Activated CD8-positive, alpha-beta T cell treated with anti-CD3 and anti-CD28 coated beads, Interleukin-2, amount 10 ng/mL, durations not matched to agents 7 days and 5 days (primary cell): ENCODE results near the gene HIRA. TPM values are rescaled to one million over a fixed set of nuclear protein-coding genes. Genes with fewer than 3 reads are reported as not detected.
A peak's percentile ranks its signal among the peaks of the same experiment; 100 is the strongest.
"Not testable (repeated sequence)": the region's sequence is repeated elsewhere in the genome, so short reads cannot be mapped to it uniquely, and the experiment has no call there.

Source experiments
- ATAC-seq: fragments of 150-1000 bp; cut with Tn5 transposase; one replicate; pipeline ENCODE4 v1.10.0; 2021; ENCODE audit warnings: moderate library complexity
- CTCF ChIA-PET: fragments of 350-600 bp; sonication (Branson Sonifier 250); formaldehyde crosslinking; loops from one replicate; lab custom pipeline; 2021; ENCODE audit warnings: antibody characterized with exemption; lab: Charles Lee
- POLR2A ChIA-PET: fragments of 350-600 bp; sonication (Branson Sonifier 250); formaldehyde crosslinking; loops from one replicate; lab custom pipeline; 2021; ENCODE audit warnings: antibody characterized with exemption; lab: Charles Lee
- DNase-seq: peaks from one replicate; pipeline ENCODE4 v3.0.0-alpha.2; 2020
- H3K27ac Mint-ChIP-seq: one replicate; pipeline ENCODE4 v1.8.0; 2021; ENCODE audit warnings: mild to moderate bottlenecking, mixed read lengths
- H3K27me3 Mint-ChIP-seq: one replicate; pipeline ENCODE4 v1.8.0; 2021; ENCODE audit warnings: low read depth, mixed read lengths
- H3K36me3 Mint-ChIP-seq: one replicate; pipeline ENCODE4 v1.8.0; 2021; ENCODE audit warnings: low read depth, mixed read lengths
- H3K4me1 Mint-ChIP-seq: one replicate; pipeline ENCODE4 v1.8.0; 2021; ENCODE audit warnings: low read depth, mixed read lengths
- H3K4me3 Mint-ChIP-seq: one replicate; pipeline ENCODE4 v1.8.0; 2021; ENCODE audit warnings: mild to moderate bottlenecking, mixed read lengths
- H3K9me3 Mint-ChIP-seq: one replicate; pipeline ENCODE4 v1.8.0; 2022; ENCODE audit warnings: mixed read lengths; ENCODE audit not compliant: insufficient read depth
- total RNA-seq, 2 experiments: library from RNA; stranded (reverse); gene quantifications; one replicate each; pipeline ENCODE4 v1.2.3, GENCODE V29; 2021

HIRA gene
- total RNA-seq, 2 experiments from 2014 or later = 47.0 to 48.1 TPM

DNA sequence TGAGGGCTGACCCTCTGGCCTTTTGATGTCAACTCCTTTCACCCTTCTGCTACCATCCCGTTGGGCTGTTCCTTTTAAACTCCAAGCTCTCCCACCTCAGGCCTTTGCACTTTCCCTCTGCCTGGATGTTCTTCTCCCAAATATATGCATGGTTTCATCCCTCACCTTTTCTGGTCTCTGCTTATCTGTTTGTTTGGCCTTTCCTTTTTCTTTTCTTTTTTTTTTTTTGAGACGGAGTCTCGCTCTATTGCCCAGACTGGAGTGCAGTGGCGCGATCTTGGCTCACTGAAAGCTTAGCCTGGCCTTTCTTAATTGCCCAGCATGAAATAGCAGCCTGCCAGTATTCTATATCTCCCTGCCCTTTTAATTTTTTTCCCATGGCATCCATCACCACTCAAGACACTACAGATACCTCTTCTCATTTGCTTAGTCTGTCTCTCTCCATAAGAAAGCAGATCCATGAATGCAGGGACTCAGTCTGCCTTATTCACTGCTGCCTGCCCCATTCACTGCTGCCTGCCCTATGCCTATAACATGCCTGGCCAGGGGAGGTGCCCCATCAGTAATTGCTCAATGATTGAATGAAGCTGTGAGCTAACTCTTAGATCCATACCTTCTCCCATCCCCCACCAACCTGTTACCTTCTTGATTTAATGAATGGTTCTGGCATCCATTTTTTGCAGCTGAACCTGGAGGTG, 81.6 kb downstream of the HIRA start:
- no peak for DNase-seq
- Mint-ChIP-seq H3K4me1 (no peaks in the 10 kb centered on the region), H3K9me3 (no peaks in the 10 kb centered on the region), H3K4me3 (no peak overlapping the region), H3K27ac (no peak overlapping the region), H3K36me3 (peaks cover 55% of the 10 kb centered on the region), H3K27me3 (no peaks in the 10 kb centered on the region)
- ChIA-PET POLR2A (no interaction called here), CTCF (no interaction called here)
- no peak for ATAC-seq

DNA sequence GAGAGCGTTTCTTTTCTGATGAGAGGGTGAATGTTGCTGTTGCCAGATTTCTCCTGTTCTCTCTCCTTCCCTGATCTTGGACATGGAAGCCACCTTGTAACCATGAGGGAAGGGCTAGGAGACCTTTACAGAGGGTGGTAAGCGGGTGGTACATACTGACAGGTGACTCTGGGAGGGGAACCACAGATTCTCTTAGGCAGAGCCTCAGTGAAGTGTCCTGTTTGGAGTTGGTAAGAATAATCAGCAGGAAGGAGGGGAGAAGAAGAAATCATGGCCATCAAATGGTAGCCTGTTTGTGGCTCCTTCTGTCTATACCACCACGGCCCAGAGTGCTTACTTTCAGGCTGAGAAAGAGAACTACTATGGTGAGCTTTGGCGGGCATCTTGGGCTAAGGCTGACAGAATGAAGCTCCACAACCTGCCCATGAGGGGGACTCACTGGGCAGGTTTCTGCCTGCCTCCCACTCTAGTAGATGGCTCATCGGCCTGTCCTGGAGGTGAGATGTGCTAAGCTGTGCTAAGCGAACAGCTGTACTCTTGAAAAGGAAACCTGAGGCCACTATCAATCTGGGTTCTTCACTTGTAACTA, 84.8 kb downstream of the HIRA start:
- ATAC-seq = no peak
- ChIA-PET POLR2A (no interaction called here), CTCF (interaction anchor here (1.3 kb wide), 2 partner anchors 167 to 285 kb away, joined by 3 read pairs; no protein-coding TSS in a partner anchor)
- Mint-ChIP-seq H3K4me1 (no peaks in the 10 kb centered on the region), H3K27ac (no peak overlapping the region), H3K9me3 (no peaks in the 10 kb centered on the region), H3K27me3 (no peaks in the 10 kb centered on the region), H3K36me3 (peaks cover 71% of the 10 kb centered on the region), H3K4me3 (no peak overlapping the region)
- no peak for DNase-seq

- H3K36me3 Mint-ChIP-seq = peaks cover 71% of the 10 kb centered on the region
- H3K9me3 Mint-ChIP-seq = no peaks in the 10 kb centered on the region
- H3K27me3 Mint-ChIP-seq = no peaks in the 10 kb centered on the region
- no peak overlapping the region for H3K4me3 Mint-ChIP-seq
- H3K4me1 Mint-ChIP-seq = no peaks in the 10 kb centered on the region
- no peak for ATAC-seq
- POLR2A ChIA-PET = no interaction called here
- no peak for DNase-seq
- peak overlapping the region; percentile 28 for H3K27ac Mint-ChIP-seq
- CTCF ChIA-PET = interaction anchor here (0.8 kb wide), 1 partner anchor 165 kb away, joined by 3 read pairs; no protein-coding TSS in a partner anchor
These were observed 87.1 kb downstream of the HIRA start for GRCh38 chr22:19344420-19344819.

- ATAC-seq (no peak), DNase-seq (no peak)
- H3K9me3 Mint-ChIP-seq = no peaks in the 10 kb centered on the region
- CTCF ChIA-PET = no interaction called here
- POLR2A ChIA-PET = no interaction called here
- H3K36me3 Mint-ChIP-seq = peaks cover 77% of the 10 kb centered on the region
- H3K4me1 Mint-ChIP-seq = no peaks in the 10 kb centered on the region
- no peaks in the 10 kb centered on the region for H3K27me3 Mint-ChIP-seq
- H3K27ac Mint-ChIP-seq = no peak overlapping the region
- no peak overlapping the region for H3K4me3 Mint-ChIP-seq
These were observed 88.1 kb downstream of the HIRA start for GRCh38 chr22:19343470-19343869.

DNA sequence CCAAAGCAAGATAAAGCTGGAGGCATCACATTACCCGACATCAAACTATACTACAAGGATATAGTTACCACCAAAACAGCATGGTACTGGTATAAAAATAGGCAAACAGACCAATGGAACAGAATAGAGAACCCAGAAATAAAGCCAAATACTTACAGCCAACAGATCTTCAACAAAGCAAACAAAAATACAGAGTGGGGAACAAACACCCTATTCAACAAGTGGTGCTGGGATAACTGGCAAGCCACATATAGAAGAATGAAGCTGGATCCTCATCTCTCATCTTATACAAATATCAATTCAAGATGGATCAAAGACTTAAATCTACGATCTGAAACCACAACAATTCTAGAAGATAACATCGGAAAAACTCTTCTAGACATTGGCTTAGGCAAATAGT, 90.0 kb downstream of the HIRA start:
- Mint-ChIP-seq H3K4me1 (no peaks in the 10 kb centered on the region), H3K27me3 (no peaks in the 10 kb centered on the region), H3K9me3 (peaks cover 12% of the 10 kb centered on the region), H3K36me3 (peaks cover 90% of the 10 kb centered on the region), H3K4me3 (no peak overlapping the region), H3K27ac (no peak overlapping the region)
- CTCF ChIA-PET = no interaction called here
- POLR2A ChIA-PET = no interaction called here
- no peak for DNase-seq
- ATAC-seq = no peak

GRCh38 chr22:19337137-19337536, 94.4 kb downstream of the HIRA start:
- CTCF ChIA-PET = no interaction called here
- POLR2A ChIA-PET = no interaction called here

DNA sequence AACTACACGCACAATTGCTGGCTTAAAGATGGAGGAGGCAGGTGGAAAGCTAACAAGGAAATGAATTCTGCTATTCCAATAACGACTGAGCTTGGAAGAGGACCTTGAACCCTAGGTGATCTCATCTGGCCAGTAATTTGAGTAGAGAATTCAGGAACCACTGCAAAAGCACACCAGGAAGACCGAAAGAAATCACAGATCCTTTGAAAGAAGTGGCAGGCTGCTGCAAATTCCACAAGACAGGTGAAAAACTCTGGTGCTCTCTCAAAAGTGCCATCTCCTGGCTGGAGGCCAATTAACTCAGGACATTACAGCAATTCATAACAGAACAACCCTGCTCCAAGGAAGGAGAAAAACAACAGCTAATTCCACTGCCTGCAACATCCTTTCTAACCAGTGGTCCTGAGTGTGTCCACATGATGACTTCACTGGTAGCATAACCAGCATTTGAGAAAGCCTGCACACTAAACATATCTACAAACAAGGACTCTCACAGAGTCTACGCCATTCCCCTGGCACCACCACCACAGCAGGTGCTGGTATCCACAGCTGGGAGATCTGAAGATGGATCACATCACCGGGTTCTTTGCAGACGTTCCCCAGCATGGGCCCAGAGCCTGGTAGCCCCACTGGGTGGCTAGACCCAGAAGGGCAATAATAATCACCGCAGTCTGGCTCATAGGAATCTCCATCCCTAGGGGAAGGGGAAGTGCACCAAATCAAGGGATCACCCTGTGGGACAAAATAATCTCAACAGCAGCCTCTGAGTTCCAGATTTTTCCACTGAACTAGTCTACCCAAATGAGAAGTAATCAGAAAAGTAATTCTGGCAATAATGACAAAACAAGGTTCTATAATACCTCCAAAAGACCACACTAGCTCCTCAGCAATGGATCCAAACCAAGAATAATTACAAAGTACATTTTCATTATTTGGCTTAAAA, 95.1 kb downstream of the HIRA start:
- Mint-ChIP-seq H3K4me1 (no peaks in the 10 kb centered on the region), H3K36me3 (peaks cover 93% of the 10 kb centered on the region), H3K27ac (no peak overlapping the region), H3K9me3 (peaks cover 28% of the 10 kb centered on the region), H3K27me3 (no peaks in the 10 kb centered on the region), H3K4me3 (no peak overlapping the region)
- CTCF ChIA-PET = interaction anchor here (0.6 kb wide), 1 partner anchor 18 kb away, joined by 3 read pairs; no protein-coding TSS in a partner anchor
- ATAC-seq (no peak), DNase-seq (no peak)
- POLR2A ChIA-PET = no interaction called here

More at GRCh38 chr22:19337137-19337536, 94.4 kb downstream of the HIRA start:
- no peak overlapping the region for H3K4me3 Mint-ChIP-seq
- H3K27ac Mint-ChIP-seq = no peak overlapping the region
- H3K27me3 Mint-ChIP-seq = no peaks in the 10 kb centered on the region
- peaks cover 28% of the 10 kb centered on the region for H3K9me3 Mint-ChIP-seq
- DNase-seq = no peak
- no peaks in the 10 kb centered on the region for H3K4me1 Mint-ChIP-seq
- ATAC-seq = no peak
- peaks cover 92% of the 10 kb centered on the region for H3K36me3 Mint-ChIP-seq

DNA sequence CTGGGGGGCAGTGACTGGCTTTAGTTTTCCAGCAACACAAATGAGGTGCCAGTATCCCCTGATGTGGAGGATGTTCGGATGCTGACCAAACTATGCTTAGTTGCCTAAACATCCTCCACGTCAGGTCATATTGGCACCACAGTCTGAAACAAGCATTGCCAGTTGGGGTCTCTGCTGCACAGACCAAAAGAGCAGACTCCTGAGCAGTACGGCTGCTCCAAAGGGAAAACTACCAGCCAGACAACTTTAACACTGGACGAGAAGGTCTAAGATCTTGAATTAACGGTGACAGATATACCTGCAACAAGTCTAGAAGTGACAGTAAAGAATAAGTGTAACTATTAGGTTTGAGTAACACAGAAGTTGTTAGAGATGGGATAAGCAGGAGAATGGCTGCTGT, 99.6 kb downstream of the HIRA start:
- no peaks in the 10 kb centered on the region for H3K27me3 Mint-ChIP-seq
- ChIA-PET POLR2A (no interaction called here), CTCF (no interaction called here)
- ATAC-seq (no peak), DNase-seq (no peak)
- H3K36me3 Mint-ChIP-seq = peaks cover 82% of the 10 kb centered on the region
- H3K27ac Mint-ChIP-seq = no peak overlapping the region
- no peaks in the 10 kb centered on the region for H3K4me1 Mint-ChIP-seq
- H3K4me3 Mint-ChIP-seq = no peak overlapping the region
- peaks cover 21% of the 10 kb centered on the region for H3K9me3 Mint-ChIP-seq

DNA sequence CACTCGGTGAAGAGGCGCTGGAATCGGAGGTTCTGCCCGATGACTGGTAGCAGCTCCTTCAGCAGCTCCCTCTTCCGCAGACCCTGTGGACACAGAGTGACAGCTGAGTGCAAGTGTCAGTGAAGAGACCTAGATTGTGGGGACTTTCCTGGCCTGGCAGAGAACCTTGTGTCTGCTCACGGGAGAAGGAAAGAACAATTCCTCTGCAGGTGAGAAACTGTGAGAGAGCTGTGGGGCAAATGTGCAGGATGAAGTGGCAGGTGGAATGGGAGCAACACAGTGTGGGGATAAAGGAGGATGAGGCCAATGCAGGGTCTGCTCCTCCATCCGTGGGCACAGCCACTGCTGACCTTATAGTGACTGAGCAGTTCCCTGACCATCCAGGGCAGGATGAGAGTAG, 100.1 kb downstream of the HIRA start:
- Mint-ChIP-seq H3K27me3 (no peaks in the 10 kb centered on the region), H3K4me3 (no peak overlapping the region), H3K27ac (no peak overlapping the region), H3K4me1 (no peaks in the 10 kb centered on the region), H3K9me3 (peaks cover 16% of the 10 kb centered on the region), H3K36me3 (peaks cover 77% of the 10 kb centered on the region)
- ATAC-seq (no peak), DNase-seq (no peak)
- POLR2A ChIA-PET = no interaction called here
- CTCF ChIA-PET = no interaction called here

DNA sequence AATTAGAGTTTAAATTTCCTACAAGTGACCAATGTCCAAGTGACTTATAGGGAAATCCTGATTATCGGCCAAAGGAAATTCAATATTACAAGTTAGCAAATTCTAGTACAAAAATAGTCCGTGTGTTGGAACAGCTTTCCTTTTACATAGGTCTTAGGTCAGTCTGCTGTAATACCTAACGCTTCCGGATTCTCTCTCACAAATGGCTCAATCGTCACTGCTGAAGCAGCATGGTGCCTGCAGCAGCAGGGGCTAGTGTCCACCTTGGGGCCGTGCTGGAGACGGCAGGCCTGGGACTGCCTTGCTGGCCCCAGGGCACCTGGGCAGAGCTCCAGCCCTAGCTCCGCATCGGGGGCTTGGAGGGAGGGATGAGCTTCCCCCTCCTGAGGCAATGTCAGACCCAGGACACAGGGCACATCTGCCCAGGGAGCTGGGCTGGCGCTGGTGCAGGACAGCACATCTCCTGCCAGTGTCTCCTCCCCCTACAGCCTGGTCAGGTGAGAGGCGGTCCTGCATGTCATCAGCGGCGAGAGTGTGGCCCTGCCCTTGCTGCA, 100.6 kb downstream of the HIRA start:
- no peak overlapping the region for H3K27ac Mint-ChIP-seq
- ATAC-seq (no peak), DNase-seq (no peak)
- no peaks in the 10 kb centered on the region for H3K27me3 Mint-ChIP-seq
- H3K36me3 Mint-ChIP-seq = peaks cover 72% of the 10 kb centered on the region
- POLR2A ChIA-PET = no interaction called here
- peaks cover 11% of the 10 kb centered on the region for H3K9me3 Mint-ChIP-seq
- H3K4me1 Mint-ChIP-seq = no peaks in the 10 kb centered on the region
- H3K4me3 Mint-ChIP-seq = no peak overlapping the region
- CTCF ChIA-PET = no interaction called here

DNA sequence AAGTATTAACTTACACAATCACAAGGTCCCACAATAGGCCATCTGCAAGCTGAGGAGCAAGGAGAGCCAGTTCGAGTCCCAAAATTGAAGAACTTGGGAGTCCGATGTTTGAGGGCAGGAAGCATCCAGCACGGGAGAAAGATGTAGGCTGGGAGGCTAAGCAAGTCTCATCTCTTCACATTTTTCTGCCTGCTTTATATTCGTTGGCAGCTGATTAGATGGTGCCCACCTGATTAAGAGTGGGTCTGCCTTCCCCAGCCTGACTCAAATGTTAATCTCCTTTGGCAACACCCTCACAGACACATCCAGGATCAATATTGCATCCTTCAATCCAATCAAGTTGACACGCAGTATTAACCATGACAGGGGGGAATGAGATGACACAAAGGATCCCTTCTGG, 101.3 kb downstream of the HIRA start:
- H3K4me1 Mint-ChIP-seq, H3K9me3 Mint-ChIP-seq, DNase-seq, ATAC-seq, H3K27me3 Mint-ChIP-seq, POLR2A ChIA-PET, H3K27ac Mint-ChIP-seq, CTCF ChIA-PET, H3K4me3 Mint-ChIP-seq: not testable (repeated sequence)
- peaks cover 65% of the 10 kb centered on the region for H3K36me3 Mint-ChIP-seq
